ENCODE measurements around the gene ENO3.
A peak's percentile ranks its signal among the peaks of the same experiment; 100 is the strongest.
"Not testable (repeated sequence)": the region's sequence is repeated elsewhere in the genome, so short reads cannot be mapped to it uniquely, and the experiment has no call there.

Gene ENO3
- total RNA-seq = 12.2 to 13.3 reads per million in 2 donors

GRCh38 chr17:4950746-4951204 lies at the start of gene ENO3:
TSS of gene ENO3 (plus strand) at chr17:4951119. CDS start at chr17:4951830, 711 bp downstream.
- no peak for DNase-seq

- DNase-seq = peak; percentile 27
Measured at GRCh38 chr17:4901648-4902344, 49.1 kb upstream of the ENO3 start.

- no peak for DNase-seq
Measured at GRCh38 chr17:4902540-4902939, 48.4 kb upstream of the ENO3 start.

- peak; percentile 68 for DNase-seq
Measured at GRCh38 chr17:4903051-4903818, 47.7 kb upstream of the ENO3 start, which contains the start of gene CHRNE. TSS of gene CHRNE (minus strand) at chr17:4903098. CDS start at chr17:4903063, 35 bp downstream.

- DNase-seq = not testable (repeated sequence)
Measured at GRCh38 chr17:4906642-4907041, 44.3 kb upstream of the ENO3 start.

GRCh38 chr17:4908301-4908700 lies 42.6 kb upstream of the ENO3 start:
- DNase-seq = no peak

GRCh38 chr17:4908711-4909496 lies 42.0 kb upstream of the ENO3 start:
- peak; percentile 41 for DNase-seq

- DNase-seq = no peak
Measured at GRCh38 chr17:4913994-4914393, 36.9 kb upstream of the ENO3 start.

GRCh38 chr17:4914551-4914950 lies 36.4 kb upstream of the ENO3 start:
- not testable (repeated sequence) for DNase-seq

GRCh38 chr17:4919511-4920047 lies 31.3 kb upstream of the ENO3 start:
- DNase-seq = no peak

- no peak for DNase-seq
Measured at GRCh38 chr17:4920351-4921048, 30.4 kb upstream of the ENO3 start.

GRCh38 chr17:4921320-4921719 lies 29.6 kb upstream of the ENO3 start:
- no peak for DNase-seq

- not testable (repeated sequence) for DNase-seq
Measured at GRCh38 chr17:4926577-4927335, 24.2 kb upstream of the ENO3 start.

GRCh38 chr17:4928881-4929280 lies 22.0 kb upstream of the ENO3 start:
- no peak for DNase-seq

- DNase-seq = no peak
Measured at GRCh38 chr17:4931963-4932362, 19.0 kb upstream of the ENO3 start, which contains the start of gene GP1BA. TSS of gene GP1BA (plus strand) at chr17:4932277. CDS start at chr17:4932605, 328 bp downstream.

- no peak for DNase-seq
Measured at GRCh38 chr17:4932756-4933155, 18.2 kb upstream of the ENO3 start.

GRCh38 chr17:4933646-4934045 lies 17.3 kb upstream of the ENO3 start:
- no peak for DNase-seq

GRCh38 chr17:4934173-4934979 lies 16.5 kb upstream of the ENO3 start:
- no peak for DNase-seq

GRCh38 chr17:4935650-4936049 lies 15.3 kb upstream of the ENO3 start:
- DNase-seq = no peak

GRCh38 chr17:4936436-4936835 lies 14.5 kb upstream of the ENO3 start:
- no peak for DNase-seq

All from T-helper 9 cell (primary cell).